GM18520 (cell line): ENCODE data around the gene CACNA1S.
A peak's percentile ranks its signal among the peaks of the same experiment; 100 is the strongest.

Experiments used
- ATAC-seq: cut with Tn5 transposase; IDR thresholded peaks from one replicate; pipeline ENCODE4 v1.9.1; 2021; ENCODE audit not compliant: unreplicated experiment

CACNA1S gene

DNA sequence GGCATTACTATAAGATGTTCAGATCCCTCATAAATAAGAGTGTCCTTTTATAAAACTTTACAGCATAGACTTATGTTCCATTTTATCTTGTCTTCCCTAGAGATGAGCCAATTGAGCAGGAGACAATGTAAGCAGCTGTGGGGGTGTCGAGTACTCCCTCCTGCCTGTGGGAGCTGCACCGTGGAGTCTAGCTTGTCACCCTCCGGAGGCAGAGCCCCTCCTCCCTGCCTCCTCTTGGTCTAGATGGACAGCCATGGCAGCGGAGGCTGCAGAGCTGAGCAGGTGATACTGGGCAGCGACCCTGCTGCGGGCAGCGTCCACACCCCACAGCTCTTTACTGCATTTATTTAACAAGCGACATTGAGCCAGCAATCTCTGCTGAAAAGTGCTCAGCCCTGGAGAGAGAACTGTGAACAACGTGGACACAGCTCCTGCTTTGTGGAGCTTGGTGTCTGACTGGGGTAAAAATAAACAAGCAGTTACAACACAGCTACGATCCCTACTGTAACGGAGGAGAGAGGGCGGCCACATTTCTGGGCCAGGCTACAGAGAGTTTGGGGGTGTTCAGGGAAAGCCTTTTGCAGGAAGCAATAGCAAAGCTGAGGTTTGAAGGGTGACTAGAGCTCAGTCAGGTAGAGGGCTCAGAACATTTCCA, 75.9 kb downstream of the CACNA1S start:
- no peak for ATAC-seq

DNA sequence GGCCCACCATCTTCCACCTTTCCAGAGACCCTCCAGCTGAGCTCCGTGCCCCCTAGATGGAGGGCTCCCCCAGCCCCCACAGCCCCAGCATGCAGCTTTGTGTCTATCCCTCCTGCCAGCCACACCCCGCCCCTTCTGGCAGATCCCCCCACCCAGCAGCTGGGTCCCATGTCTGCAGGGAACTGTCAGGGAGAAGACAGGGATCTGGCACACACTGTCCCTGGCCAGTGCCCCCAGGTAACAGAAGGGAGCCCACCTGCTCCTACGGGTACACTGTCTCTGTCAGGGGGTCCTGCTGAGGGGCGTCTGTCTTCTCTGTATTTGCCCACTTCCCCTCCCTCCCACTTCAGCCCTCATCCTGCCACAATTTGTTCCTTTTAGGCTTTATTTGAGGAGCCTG, 77.6 kb downstream of the CACNA1S start:
- ATAC-seq: no peak

DNA sequence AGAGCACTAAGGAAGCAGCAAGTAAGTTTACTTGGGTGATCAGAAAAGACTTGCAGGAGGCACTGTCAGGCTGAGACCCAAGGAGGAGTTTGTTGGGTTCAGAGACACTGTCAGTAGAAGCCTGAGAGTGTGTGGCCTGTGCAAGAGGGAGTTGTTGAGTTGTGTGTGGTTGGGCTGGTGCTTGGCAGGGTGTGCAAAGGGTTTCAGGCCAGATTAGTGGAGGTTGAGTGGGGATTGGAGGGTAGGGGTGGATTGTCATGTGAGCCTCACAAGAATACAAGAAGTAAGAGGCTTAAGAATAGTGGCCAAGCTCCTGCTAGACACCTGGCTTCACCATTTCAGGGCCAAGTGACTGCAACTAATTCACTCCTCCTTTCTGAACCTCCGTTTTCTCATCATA, 79.8 kb downstream of the CACNA1S start:
- ATAC-seq: no peak

DNA sequence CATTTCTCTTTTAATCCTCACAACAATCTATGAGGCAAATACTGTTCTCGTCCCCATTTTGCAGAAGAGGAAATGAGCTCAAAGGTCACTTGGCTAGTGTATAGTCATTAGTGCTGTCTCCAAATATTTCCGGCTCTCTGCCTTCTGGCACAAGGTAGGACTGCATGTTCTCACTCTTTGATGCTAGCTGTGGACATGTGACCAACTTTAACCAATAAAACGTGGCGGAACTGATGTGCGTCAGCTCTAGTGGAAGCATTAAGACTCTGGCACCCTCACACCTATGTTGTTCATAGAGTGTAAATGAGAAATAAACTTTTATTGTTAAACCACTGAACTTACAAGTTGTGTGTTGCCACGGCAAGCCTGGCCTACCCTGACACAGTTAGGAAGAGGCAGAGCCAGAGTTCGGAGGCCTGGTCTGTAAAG, 83.8 kb downstream of the CACNA1S start:
- ATAC-seq: no peak

DNA sequence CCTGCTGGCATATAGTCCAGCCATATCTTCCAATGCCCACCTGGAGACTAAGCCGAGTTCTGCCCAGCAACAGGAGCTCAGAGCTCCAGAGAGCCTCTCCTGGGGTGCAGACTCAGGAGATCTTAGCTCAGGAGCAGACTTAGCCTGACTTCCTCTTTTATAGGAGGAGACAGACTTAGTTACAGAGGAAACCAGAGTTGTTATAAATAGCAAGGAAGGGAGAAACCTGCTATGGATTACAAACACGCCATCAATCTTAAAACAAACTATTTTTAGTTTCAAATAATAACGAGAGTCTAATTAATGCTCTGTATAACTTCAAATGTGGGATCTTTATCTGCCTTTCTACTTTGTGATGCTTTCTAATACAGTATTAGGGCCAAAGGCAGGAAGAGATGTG, 85.4 kb downstream of the CACNA1S start:
- ATAC-seq: no peak

DNA sequence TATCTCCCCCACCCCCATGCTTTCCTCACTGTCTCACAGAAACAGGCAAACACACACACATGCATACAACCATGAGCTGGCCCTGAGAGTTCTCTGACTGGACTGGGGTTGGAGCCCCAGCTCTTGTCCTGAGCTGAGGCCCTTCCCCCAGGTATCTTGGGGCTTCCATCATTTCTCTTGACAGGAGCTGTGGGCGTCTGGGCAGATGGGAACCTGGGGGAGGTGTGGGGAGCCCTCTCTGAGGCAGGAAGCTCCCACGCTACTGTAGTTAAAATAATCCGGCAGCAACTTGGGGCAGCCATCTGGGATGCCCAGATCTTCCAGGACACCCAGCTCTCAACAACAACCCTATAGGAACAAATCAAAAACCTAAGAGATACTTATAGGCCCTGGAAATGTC, 86.0 kb downstream of the CACNA1S start:
- no peak for ATAC-seq

DNA sequence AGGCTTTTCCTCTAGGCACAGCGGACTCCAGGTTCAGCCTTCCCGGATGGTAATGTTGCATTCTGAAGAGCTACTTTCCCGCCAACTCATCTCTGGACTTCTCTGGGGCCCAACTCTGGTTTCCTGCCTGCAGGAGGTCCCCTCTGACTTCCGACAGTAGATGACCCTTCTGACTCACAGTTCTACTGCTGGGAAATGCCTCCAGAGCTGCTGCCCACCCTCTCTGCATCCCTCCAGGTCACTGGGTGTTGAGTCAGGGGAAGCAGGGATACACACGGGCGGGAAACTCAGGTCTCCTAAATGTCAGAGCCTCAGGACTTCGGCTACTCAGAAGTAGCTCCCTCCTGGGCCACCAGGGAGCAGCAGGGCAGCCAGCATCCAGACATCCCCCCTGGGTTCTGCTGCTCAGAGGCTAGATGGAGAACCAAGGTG, 86.6 kb downstream of the CACNA1S start:
- no peak for ATAC-seq

DNA sequence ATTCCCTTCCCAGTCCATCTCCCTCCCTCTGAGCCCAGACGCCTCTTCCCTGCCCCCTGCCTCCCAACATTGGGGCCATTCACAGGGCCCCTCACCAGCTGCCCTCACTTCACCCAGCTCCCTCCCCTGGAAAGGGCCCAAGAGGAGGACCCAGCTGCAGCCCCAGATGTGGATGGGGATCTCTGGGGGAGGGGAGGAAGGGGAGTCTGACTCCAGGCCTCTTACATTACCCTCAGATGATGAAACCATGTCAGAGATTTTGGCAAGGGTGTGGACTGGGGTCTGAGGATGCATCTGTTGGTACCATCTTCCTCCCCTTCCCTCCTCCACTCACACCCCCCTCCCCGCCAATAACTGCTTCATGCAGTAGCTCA, 87.6 kb downstream of the CACNA1S start:
- ATAC-seq: no peak

DNA sequence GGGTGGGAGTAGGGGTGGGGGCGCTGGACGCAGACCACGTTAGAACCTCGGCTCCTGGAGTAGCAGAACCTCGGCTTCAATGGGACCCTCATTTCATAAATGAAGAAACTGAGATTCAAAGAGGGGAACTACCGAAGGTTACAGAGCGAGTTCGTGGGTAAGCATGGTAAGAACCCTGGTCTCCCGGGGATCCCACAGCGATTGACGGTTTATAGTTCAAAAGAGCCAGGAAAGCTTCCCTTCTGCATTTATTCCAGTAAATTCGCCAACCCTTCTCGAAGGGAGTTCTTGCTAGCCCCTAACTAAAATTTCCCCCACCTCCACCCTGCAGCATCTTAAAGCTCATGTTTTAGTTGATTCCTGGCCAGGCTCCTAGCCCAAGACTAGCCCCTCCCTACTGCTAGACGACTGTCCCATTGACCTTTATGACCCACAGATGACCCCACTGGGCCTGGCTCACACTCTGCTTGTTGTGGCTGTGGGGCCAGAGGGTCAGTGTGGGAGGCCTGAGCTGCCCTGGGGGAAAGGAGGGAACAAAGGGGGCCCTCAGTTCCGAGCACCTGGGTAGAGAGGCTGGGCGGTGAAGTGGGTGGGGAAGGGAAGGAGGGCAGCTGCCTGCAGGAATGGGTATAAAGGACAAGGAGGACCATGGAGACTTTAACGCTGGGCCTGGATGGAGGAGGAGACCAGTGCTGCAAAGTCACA, 88.2 kb downstream of the CACNA1S start:
- no peak for ATAC-seq

DNA sequence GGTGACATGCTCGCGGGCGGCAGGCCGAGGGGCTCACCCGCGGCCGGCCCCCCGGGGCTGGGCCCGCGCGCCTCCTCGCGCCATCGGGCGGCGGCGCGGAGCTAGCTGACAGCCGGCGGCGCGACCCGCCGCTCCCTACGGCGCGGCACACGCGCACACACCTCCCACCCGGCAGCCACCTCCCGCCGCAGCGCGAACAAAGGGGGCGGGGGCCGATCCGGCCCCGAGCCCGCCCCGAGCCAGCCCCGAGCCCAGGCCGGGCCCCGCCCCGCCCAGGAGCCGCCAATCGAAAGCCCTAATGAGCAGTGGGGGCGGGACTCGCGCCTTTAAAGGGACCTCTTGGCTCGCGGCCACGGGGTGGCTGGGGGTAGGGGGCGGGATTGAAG, 88.7 kb downstream of the CACNA1S start, which contains the start of gene KIF21B:
TSS of gene KIF21B (minus strand) at position 198 of the 386 bp plus-strand sequence. CDS start 331 bp downstream, outside the sequence.
- ATAC-seq: peak; percentile 47

DNA sequence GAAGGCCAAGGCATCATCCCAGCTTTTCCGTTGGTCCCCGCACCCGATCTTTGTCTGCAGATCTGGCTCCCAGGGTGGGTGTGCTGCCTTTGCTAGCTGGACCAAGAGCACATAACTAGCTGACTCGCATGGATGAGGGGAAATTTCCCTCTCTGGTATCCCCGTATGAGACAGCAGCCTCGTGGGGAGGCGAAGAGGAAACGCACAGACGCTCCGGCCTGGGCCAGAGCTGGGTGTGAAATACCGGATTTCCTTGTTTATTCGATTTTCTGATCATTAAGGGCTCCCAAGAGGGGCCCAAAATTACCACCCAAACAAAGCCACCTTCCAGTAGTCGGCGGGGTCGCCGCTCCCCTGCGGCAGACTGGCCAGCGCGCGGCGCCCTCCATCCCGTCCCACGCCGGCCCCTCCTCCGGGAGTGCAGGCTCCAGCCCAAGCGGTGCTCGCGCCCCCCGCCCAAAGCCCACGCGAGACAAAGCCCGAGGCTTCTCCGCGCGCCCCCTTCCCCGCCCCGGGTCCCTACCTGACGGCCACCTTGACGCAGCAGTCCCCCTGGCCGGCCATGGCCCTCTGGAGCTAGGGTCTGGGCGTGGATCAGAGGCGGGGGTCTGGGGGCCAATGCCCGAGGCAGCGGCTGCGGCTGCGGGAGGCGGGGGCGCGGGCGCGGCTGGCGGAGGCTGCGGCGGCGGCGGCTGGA, 89.3 kb downstream of the CACNA1S start:
- ATAC-seq: no peak

DNA sequence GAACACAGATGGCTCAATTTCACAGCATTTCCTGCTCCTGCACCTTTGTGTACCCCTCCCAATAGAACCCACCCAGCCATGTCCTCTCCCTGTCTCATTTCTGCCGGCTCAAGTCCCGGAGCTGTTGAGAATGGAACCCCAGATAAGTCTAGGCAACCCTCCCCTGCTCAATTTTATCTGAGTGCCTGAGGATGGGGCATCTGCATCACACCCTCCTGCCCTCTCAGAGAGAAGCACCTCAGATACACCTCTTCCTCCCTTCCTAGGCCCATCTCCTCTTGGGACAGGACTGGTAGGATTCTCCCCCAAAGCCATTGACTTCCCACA, 89.8 kb downstream of the CACNA1S start:
- ATAC-seq: no peak

DNA sequence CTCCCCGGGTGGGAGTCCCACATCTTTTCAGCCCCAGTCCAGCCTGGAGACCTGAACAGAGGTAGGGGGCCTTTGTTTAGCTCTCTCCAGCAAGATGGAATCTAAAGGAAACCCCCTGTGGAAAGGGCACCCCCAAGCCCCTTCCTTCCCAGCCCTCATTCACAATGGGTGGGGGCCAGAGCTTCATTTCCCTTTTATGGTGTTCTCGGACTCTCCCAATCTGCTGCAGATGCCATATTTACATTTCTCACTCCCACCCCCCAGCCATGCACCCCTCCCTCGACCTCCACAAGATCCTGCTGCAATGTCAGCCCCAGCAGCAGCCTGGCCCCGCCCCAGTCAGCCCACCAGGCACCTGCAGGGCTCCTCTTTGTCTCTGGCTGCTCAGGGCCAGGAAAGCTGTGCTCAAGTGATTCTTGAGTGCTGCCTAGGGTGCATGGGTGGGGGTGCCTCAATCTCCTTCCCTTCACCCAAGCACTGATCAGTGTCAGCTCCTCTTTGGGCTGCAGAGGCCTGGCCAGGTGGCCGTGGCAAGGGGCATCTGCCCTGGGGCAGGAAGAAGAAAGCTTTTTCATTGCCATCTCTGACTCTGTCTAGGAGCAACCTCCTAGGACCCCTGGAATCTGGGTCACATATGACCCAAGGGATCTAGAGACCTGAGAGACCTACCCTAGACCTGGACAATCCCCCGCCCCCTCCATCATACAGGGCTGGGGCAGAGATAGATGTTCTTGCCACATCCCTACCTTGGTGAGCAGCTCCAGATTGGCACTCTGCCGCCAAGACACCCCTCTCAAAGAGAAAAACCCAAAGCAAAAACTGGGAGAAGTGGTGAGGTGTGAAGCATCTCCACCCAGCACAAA, 90.4 kb downstream of the CACNA1S start:
- ATAC-seq: no peak

DNA sequence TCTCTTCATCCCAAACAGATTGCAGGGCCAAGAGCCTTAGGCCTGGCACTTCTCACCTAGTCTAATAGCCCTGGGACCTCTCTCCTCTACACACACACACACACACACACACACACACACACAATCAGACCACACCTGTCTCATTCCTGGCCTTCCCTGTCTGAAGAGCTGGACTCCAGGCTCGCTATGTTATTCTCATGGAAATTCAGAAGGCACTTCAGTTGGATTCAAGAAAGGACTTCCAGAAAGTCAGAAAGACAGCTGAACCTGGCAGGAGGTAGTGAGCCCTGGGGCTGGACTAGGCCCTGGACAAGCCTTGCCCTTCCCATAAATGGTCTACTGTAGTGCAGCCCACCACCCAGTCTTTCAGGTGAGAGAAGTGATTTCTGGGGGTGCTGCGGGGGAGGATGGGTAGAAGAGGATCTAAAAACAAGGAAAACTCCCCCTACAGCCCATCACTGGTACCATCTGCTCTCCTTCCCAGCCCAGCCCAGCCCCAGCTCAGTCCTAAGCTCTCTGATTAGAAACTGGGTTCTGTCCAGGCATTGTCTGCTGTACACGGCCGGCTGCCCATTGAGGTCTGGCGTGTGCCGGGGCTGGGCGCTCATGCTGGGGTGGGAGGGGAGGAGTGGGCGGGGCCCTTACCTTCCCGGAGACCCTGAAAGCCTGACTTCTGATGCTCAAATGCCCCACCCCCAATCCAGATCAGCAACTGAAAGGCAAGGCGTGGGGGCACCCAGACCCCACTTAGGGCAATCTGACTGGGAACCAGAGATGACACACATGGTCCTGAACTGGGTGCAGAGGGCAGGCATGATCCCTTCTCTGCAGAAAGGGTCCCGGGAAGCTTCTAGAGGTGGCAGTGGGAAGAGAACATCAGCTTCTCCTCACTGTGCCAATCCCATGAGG, 91.3 kb downstream of the CACNA1S start:
- no peak for ATAC-seq

DNA sequence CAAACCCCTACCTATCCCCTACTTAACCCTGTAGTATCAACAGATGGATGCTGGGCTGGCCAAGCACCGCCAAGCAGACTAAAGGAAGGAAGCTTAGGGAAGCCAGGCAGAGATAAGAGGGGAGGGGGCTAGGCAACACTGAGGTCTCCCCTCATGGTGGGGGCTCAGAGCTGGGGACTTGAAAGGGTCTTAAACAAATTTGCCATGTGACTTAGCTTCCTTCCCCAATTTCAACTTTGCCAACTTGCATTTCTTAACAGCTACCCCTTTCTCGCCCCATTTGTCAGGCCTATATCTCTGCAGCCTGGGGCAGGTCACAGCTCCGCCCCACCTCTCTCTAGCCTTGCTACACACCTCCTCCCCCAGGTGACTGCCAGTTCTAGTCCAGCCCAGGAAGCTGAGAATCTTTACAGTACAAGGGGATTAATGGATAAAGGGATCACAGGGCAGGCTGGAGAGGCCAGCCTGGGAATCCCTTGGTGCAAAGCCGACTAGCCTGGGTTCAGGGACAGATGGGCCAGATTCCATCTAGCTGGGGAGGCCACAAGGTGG, 92.1 kb downstream of the CACNA1S start:
- ATAC-seq: no peak

DNA sequence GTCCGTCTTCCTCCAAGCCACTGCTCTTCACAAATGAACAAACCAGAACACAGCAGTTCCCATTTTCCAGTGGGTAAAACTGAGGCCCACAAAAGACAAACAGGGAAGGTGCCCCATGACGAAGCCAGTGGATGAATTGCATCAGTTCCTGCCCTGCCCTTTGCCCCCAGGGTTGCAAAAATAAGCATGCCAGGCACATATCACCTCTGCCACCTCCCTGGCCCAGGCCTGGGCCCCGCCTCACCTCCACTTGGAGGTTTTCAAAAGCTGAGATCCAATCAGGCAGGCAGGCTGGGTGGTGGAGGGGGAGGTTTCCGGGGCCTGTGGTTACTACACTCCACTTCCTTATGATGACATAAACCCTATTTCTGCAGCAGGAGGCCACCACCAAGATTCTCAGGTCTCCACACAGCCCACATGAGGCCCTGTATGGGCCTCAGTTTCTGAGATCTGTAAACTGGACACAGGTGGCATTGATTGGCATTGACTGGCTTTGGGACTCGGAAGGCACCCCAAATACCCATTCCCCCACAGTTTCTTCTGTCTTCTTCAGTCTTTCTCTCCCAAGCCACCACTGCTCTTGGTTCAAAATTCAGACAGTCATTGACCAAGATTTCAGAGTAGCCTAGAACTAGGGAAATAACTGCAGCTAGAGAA, 92.8 kb downstream of the CACNA1S start:
- peak; percentile 45 for ATAC-seq

DNA sequence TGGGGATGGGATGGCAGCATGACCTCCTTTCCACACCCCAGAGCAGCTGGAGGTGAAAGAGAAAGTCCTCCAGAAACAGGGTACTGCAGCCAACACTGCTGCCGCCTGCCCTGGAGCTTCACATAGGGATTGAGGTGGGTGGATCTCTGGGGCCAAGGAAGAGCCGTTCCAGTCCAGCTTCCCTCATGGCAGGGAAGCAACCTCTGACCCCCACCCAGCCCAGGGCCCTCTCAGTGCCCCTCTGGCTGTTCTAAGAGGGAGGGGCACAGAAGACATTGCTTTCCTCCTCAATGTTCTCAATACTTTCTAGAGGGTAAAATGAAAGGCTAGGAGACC, 94.4 kb downstream of the CACNA1S start:
- no peak for ATAC-seq

DNA sequence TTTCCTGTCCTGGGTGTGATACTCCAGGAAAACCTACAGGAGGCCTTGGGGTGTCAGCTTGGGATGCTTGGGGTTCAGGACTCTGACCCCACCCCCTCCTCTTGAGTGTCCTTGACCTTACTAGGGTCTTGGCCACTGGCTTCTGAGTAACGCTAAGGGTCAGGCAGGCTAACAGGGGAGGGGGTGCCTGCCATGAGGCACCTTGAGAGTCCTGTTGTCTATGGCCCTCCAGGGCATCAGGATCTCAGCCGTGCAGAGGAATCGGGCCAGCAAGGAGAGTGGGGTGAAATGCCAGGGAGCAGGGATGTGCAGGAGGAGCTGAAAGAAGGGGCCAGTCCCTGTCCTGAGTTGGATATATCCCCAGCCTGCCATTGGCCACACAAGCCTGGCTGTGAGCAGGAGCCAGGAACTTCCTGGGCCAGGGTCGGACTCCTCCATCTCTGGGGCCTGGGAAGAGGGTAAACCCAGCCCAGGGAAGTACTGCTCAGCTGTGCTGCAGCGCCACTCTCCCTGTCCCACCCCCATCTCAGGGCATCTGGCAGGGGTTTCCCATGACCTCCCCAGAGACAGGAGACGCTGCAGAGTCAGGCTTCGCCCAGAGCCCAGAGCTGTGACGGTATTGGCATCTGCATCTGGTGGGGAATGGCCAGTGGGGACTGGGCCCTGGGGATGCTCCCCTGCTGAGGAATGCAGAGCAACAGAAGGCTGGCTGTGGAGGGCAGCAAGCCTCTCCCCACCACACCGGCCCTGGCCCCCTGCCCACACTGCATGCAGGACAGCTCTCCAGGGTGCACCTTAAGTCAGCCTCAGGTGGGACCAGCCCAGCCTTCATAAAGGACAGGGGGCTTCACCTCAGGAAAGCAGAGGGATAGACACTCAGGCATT, 95.0 kb downstream of the CACNA1S start:
- no peak for ATAC-seq

DNA sequence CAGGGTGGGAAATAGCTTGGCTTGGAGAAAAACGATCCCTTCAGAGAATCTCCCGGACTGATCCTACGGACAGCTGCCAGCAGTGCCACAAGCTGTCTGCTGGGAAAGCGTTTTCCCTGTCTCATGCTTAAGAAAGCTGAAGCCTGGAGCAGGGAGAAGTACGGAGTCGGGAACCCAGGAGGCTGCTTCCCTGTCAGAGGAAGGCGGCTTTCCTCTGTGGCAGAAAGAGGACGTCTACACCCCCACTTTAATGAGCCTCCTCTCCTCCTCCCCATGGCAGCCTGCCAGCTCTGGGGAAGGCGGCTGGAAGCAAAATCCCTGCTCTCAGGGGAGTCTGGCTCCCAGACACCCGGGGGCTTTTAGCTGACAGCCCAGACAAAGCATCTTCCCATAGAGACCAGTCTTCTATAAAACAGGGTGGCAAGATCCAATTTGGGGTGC, 96.0 kb downstream of the CACNA1S start:
- ATAC-seq: no peak
